NCI-H146 (cell line): Measurements from ENCODE around the gene CDKAL1.

Source experiments
- DNase-seq: peaks from one replicate; lab custom pipeline; 2025; lab: John Stamatoyannopoulos, UW

The CDKAL1 gene

GRCh38 chr6:20965276-20965675 is 431.0 kb downstream of the CDKAL1 start:
- DNase-seq = no peak

GRCh38 chr6:20965915-20966314 is 431.7 kb downstream of the CDKAL1 start:
- DNase-seq = no peak

GRCh38 chr6:20969551-20969950 is 435.3 kb downstream of the CDKAL1 start:
- DNase-seq = no peak

- no peak for DNase-seq
Measured at GRCh38 chr6:20976391-20976918, 442.2 kb downstream of the CDKAL1 start.

- DNase-seq = no peak
Measured at GRCh38 chr6:20978151-20978614, 443.9 kb downstream of the CDKAL1 start.

- no peak for DNase-seq
Measured at GRCh38 chr6:20979076-20979475, 444.8 kb downstream of the CDKAL1 start.

- DNase-seq = no peak
Measured at GRCh38 chr6:20983961-20984360, 449.7 kb downstream of the CDKAL1 start.

- DNase-seq = no peak
Measured at GRCh38 chr6:20985821-20986220, 451.6 kb downstream of the CDKAL1 start.

- no peak for DNase-seq
Measured at GRCh38 chr6:20991910-20992309, 457.7 kb downstream of the CDKAL1 start.

- DNase-seq = no peak
Measured at GRCh38 chr6:20996099-20996498, 461.8 kb downstream of the CDKAL1 start.

- DNase-seq = no peak
Measured at GRCh38 chr6:20997143-20997769, 463.0 kb downstream of the CDKAL1 start.

- no peak for DNase-seq
Measured at GRCh38 chr6:20997770-20998147, 463.5 kb downstream of the CDKAL1 start.

GRCh38 chr6:20998748-20999448 is 464.6 kb downstream of the CDKAL1 start:
- no peak for DNase-seq

GRCh38 chr6:21000331-21000801 is 466.1 kb downstream of the CDKAL1 start:
- no peak for DNase-seq

- DNase-seq = no peak
Measured at GRCh38 chr6:21001736-21002135, 467.5 kb downstream of the CDKAL1 start.

GRCh38 chr6:21003780-21004541 is 469.7 kb downstream of the CDKAL1 start:
- DNase-seq = peak; percentile 32

- DNase-seq = no peak
Measured at GRCh38 chr6:21005816-21006570, 471.7 kb downstream of the CDKAL1 start.

GRCh38 chr6:21019614-21020013 is 485.4 kb downstream of the CDKAL1 start:
- DNase-seq = no peak

- peak; percentile 79 for DNase-seq
Measured at GRCh38 chr6:21022343-21023107, 488.3 kb downstream of the CDKAL1 start.

GRCh38 chr6:21023210-21023609 is 489.0 kb downstream of the CDKAL1 start:
- DNase-seq = no peak

- DNase-seq = no peak
Measured at GRCh38 chr6:21024616-21025015, 490.4 kb downstream of the CDKAL1 start.
